ENCODE measurements around the gene ABR.
"Not testable (repeated sequence)": the region's sequence is repeated elsewhere in the genome, so short reads cannot be mapped to it uniquely, and the experiment has no call there.

The ABR gene

DNA sequence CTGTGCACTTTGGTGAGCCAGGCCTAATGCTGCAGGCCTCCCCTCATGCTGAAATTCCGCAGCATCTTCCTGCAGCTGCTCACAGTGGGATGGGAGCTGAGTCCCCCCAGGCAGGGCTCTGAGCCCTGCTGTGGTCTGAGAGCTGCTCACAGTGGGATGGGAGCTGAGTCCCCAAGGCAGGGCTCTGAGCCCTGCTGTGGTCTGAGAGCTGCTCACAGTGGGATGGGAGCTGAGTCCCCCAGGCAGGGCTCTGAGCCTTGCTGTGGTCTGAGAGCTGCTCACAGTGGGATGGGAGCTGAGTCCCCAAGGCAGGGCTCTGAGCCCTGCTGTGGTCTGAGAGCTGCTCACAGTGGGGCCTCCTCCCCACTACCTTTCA is 58.4 kb downstream of the ABR start:
- H3K4me1 ChIP-seq; DNase-seq (ENCODE audit: low spot score in 2 of 2); H3K9me3 ChIP-seq; H3K4me3 ChIP-seq; H3K36me3 ChIP-seq (replicated peaks); H3K27me3 ChIP-seq (ENCODE audit: low read depth); in situ Hi-C loops (cut with MboI; ENCODE audit: low sequenced_read_pairs): not testable (repeated sequence)

- Histone ChIP-seq H3K9me3 (no peaks in the 10 kb centered on the region), H3K36me3 (replicated peaks) (no peaks in the 10 kb centered on the region), H3K27me3 (ENCODE audit: low read depth) (no peaks in the 10 kb centered on the region), H3K4me3 (no peak overlapping the region), H3K4me1 (peaks cover 7% of the 10 kb centered on the region)
- in situ Hi-C loops (cut with MboI; ENCODE audit: low sequenced_read_pairs) = no loop called here
- DNase-seq (ENCODE audit: low spot score in 2 of 2) = no peak
Observed at GRCh38 chr17:1120596-1121441, 59.0 kb downstream of the ABR start.

DNA sequence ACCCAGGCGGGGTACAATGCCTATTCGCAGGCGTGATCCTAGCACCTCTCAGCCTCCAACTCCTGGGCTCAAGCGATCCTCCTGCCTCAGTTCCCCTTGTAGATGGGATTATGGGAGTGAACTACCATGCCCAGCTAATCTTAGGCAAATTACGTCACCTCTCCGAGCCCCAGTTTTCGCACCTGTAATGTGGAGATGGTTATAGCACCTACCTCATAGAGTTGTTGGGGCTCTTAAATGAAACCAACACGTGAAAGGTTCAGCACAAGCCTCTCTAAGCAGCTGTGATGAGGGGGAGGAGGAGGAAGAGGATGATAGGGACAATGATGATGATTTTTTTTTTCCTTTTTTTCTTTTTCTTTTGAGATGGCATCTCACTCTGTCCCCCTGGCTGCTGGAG is 59.9 kb downstream of the ABR start:
- Histone ChIP-seq H3K36me3 (replicated peaks) (no peaks in the 10 kb centered on the region), H3K27me3 (ENCODE audit: low read depth) (no peaks in the 10 kb centered on the region), H3K4me3 (no peak overlapping the region), H3K4me1 (peaks cover 16% of the 10 kb centered on the region), H3K9me3 (no peaks in the 10 kb centered on the region)
- in situ Hi-C loops (cut with MboI; ENCODE audit: low sequenced_read_pairs) = no loop called here
- no peak for DNase-seq (ENCODE audit: low spot score in 2 of 2)

- no peak for DNase-seq (ENCODE audit: low spot score in 2 of 2)
- in situ Hi-C loops (cut with MboI; ENCODE audit: low sequenced_read_pairs) = no loop called here
Observed at GRCh38 chr17:1116602-1117001, 63.2 kb downstream of the ABR start.

DNA sequence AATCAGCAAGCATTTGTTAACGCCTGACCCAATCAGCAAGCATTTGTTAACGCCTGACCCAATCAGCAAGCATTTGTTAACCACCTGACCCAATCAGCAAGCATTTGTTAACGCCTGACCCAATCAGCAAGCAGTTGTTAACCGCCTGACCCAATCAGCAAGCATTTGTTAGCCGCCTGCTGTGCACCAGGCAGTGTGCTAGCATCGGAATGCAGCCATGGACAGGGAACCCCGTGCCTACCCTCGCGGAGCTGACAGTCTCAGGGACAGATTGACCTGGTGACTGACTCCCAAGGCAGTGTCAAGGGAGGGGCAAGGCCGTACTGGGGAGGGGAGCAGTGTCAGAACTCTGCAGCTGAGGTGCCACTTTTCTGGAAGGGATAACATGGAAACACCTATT is 66.9 kb downstream of the ABR start:
- Histone ChIP-seq H3K36me3 (replicated peaks) (peaks cover 3% of the 10 kb centered on the region; the same call in 1 of the 2 replicates), H3K9me3 (no peaks in the 10 kb centered on the region), H3K27me3 (ENCODE audit: low read depth) (no peaks in the 10 kb centered on the region), H3K4me1 (peaks cover 35% of the 10 kb centered on the region), H3K4me3 (no peak overlapping the region)
- no peak for DNase-seq (ENCODE audit: low spot score in 2 of 2)
- in situ Hi-C loops (cut with MboI; ENCODE audit: low sequenced_read_pairs) = no loop called here

More at GRCh38 chr17:1116602-1117001, 63.2 kb downstream of the ABR start:
- Histone ChIP-seq H3K36me3 (replicated peaks) (no peaks in the 10 kb centered on the region), H3K27me3 (ENCODE audit: low read depth) (no peaks in the 10 kb centered on the region), H3K4me1 (peaks cover 12% of the 10 kb centered on the region), H3K9me3 (no peaks in the 10 kb centered on the region), H3K4me3 (no peak overlapping the region)

GRCh38 chr17:1111599-1112443 is 68.0 kb downstream of the ABR start:
- H3K9me3 ChIP-seq = no peaks in the 10 kb centered on the region
- no peak overlapping the region for H3K4me3 ChIP-seq
- H3K4me1 ChIP-seq = peaks cover 36% of the 10 kb centered on the region
- H3K36me3 ChIP-seq (replicated peaks) = peaks cover 3% of the 10 kb centered on the region; the same call in 1 of the 2 replicates
- DNase-seq (ENCODE audit: low spot score in 2 of 2) = peak in 1 of 2 experiments; percentile 54
- H3K27me3 ChIP-seq (ENCODE audit: low read depth) = no peaks in the 10 kb centered on the region
- in situ Hi-C loops (cut with MboI; ENCODE audit: low sequenced_read_pairs) = no loop called here

- H3K36me3 ChIP-seq (replicated peaks) = peaks cover 3% of the 10 kb centered on the region; the same call in 1 of the 2 replicates
- H3K4me1 ChIP-seq = peaks cover 37% of the 10 kb centered on the region
- H3K4me3 ChIP-seq = peak overlapping the region; percentile 39
- peak; percentile 60 to 82 for DNase-seq (ENCODE audit: low spot score in 2 of 2)
- no peaks in the 10 kb centered on the region for H3K9me3 ChIP-seq
- H3K27me3 ChIP-seq (ENCODE audit: low read depth) = no peaks in the 10 kb centered on the region
- in situ Hi-C loops (cut with MboI; ENCODE audit: low sequenced_read_pairs) = no loop called here
Observed at GRCh38 chr17:1110862-1111598, 68.8 kb downstream of the ABR start.

GRCh38 chr17:1110541-1110861 is 69.3 kb downstream of the ABR start:
- peaks cover 3% of the 10 kb centered on the region; the same call in 1 of the 2 replicates for H3K36me3 ChIP-seq (replicated peaks)
- in situ Hi-C loops (cut with MboI; ENCODE audit: low sequenced_read_pairs) = no loop called here
- H3K4me1 ChIP-seq = peaks cover 38% of the 10 kb centered on the region
- peak; percentile 29 to 69 for DNase-seq (ENCODE audit: low spot score in 2 of 2)
- no peaks in the 10 kb centered on the region for H3K27me3 ChIP-seq (ENCODE audit: low read depth)
- no peaks in the 10 kb centered on the region for H3K9me3 ChIP-seq
- peak overlapping the region; percentile 39 for H3K4me3 ChIP-seq

- Histone ChIP-seq H3K4me1 (peaks cover 33% of the 10 kb centered on the region), H3K9me3 (no peaks in the 10 kb centered on the region), H3K27me3 (ENCODE audit: low read depth) (no peaks in the 10 kb centered on the region), H3K36me3 (replicated peaks) (peaks cover 3% of the 10 kb centered on the region; the same call in 1 of the 2 replicates), H3K4me3 (peak overlapping the region; percentile 39)
- DNase-seq (ENCODE audit: low spot score in 2 of 2) = peak; percentile 31 to 76
- in situ Hi-C loops (cut with MboI; ENCODE audit: low sequenced_read_pairs) = no loop called here
Observed at GRCh38 chr17:1109606-1110540, 69.9 kb downstream of the ABR start.

DNA sequence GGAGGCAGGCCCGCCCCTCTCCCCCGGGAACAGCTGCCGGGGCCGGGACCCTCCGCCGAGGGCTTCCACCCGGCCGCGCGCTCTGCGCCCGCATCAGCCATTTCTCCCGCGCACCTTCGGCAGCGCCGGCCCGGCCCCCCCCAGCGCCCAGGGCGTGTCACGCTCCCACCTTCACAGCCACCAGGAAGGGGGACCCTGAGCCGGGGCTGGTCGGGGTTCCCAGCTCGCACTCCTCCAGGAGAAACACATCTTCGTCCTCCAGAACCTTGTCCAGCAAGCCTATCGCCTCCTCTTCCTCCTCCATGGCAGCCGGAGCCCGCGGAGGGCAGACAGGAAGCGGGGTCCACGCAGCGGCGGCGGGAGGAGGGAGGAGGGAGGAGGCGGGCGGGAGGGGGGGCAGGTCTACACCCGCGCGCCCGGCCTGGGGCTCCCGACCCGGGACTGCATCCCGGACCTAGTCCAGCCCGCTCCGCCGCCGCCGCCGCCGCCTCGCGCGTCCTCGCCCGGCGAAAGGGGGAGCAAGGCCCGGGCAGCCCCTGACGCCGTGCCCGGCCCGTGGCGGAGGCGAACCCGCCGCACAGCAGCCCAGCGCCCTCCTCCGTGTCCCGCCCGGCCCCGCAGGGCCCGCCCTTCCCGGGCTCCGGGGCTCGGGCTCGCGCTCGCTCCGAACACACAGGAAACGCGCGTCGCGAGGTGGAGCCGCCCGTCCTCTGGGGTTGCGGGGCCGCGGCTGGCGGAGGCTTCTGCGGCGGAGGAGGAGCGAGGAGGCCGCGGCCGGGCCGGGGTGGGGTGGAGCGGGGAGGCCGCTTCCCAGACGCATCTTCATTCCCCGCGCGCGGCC is 70.8 kb downstream of the ABR start:
- peak overlapping the region; percentile 39 for H3K4me3 ChIP-seq
- H3K27me3 ChIP-seq (ENCODE audit: low read depth) = no peaks in the 10 kb centered on the region
- in situ Hi-C loops (cut with MboI; ENCODE audit: low sequenced_read_pairs) = no loop called here
- DNase-seq (ENCODE audit: low spot score in 2 of 2) = peak; percentile 11 to 68
- H3K9me3 ChIP-seq = no peaks in the 10 kb centered on the region
- peaks cover 32% of the 10 kb centered on the region for H3K4me1 ChIP-seq
- H3K36me3 ChIP-seq (replicated peaks) = peaks cover 3% of the 10 kb centered on the region; the same call in 1 of the 2 replicates

GRCh38 chr17:1108478-1108764 is 71.4 kb downstream of the ABR start:
- H3K4me3 ChIP-seq = peak overlapping the region; percentile 39
- DNase-seq (ENCODE audit: low spot score in 2 of 2) = peak in 1 of 2 experiments; percentile 47

DNA sequence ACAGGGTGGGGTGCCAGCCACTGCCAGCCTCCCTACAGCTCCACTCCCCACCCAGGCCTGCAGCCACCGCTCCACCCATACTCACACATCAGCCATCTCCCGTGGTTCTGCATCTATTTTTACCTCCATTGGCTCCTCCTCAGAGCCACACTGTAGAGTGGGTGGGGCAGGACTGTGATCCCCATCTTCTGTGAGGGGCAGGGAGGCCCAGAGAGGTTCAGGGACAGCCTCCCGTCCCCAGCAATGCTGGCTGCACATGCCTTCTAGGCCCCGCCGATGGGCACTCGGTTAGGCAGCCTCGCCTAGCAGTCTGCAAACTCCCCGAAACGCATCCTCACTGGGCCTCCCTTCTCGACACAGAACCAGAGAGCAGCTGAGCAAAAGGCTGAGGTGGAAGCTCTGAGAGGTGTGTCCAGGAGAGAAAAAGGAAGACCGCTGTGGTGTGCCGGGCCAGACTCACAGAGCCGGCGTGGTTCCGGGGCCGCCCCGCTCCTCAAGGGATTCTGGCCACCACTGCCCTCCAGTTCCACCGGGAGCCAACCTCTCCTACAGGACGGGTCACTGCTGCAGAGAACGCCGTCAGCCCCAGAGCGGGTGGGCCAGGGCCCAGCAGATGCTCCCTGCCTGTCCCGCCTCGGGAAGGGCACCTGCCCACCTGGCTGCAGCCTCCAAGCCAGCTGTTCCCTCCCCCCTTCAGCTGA is 71.9 kb downstream of the ABR start:
- in situ Hi-C loops (cut with MboI; ENCODE audit: low sequenced_read_pairs) = no loop called here
- no peaks in the 10 kb centered on the region for H3K27me3 ChIP-seq (ENCODE audit: low read depth)
- peak overlapping the region; percentile 39 for H3K4me3 ChIP-seq
- H3K36me3 ChIP-seq (replicated peaks) = peaks cover 3% of the 10 kb centered on the region; the same call in 1 of the 2 replicates
- DNase-seq (ENCODE audit: low spot score in 2 of 2) = no peak
- peaks cover 32% of the 10 kb centered on the region for H3K4me1 ChIP-seq
- H3K9me3 ChIP-seq = no peaks in the 10 kb centered on the region

More at GRCh38 chr17:1108478-1108764, 71.4 kb downstream of the ABR start:
- Histone ChIP-seq H3K9me3 (no peaks in the 10 kb centered on the region), H3K4me1 (peaks cover 32% of the 10 kb centered on the region), H3K27me3 (ENCODE audit: low read depth) (no peaks in the 10 kb centered on the region), H3K36me3 (replicated peaks) (peaks cover 3% of the 10 kb centered on the region; the same call in 1 of the 2 replicates)
- in situ Hi-C loops (cut with MboI; ENCODE audit: low sequenced_read_pairs) = no loop called here

Measured in HAP-1 (cell line).